Colon (tissue), 2 donors: ENCODE data around the gene SNX9.
A peak's percentile ranks its signal among the peaks of the same experiment; 100 is the strongest.

Source experiments
- FAIRE-seq: peaks from 2 replicates; lab custom pipeline; 2012; peaks lifted over from hg19 to GRCh38; lab: Jason Lieb, UNC
- donor health status: control.
- donor health status: control.

SNX9 gene

GRCh38 chr6:157981132-157981394, 158.0 kb downstream of the SNX9 start:
- FAIRE-seq, result no peak

- FAIRE-seq, result no peak
These were observed 158.5 kb downstream of the SNX9 start, which contains the start of gene SYNJ2 for GRCh38 chr6:157981395-157982101. SYNJ2 (plus strand) TSS chr6:157981863; CDS start chr6:157981962, 99 bp downstream.

- no peak for FAIRE-seq
These were observed 159.1 kb downstream of the SNX9 start for GRCh38 chr6:157982102-157982562.

GRCh38 chr6:157982563-157983405, 159.7 kb downstream of the SNX9 start:
- FAIRE-seq, result no peak

GRCh38 chr6:157983406-157984119, 160.5 kb downstream of the SNX9 start:
- no peak for FAIRE-seq

- FAIRE-seq, result no peak
These were observed 161.1 kb downstream of the SNX9 start for GRCh38 chr6:157984128-157984527.

- no peak for FAIRE-seq
These were observed 161.7 kb downstream of the SNX9 start for GRCh38 chr6:157984686-157985225.

- FAIRE-seq, result no peak
These were observed 162.5 kb downstream of the SNX9 start for GRCh38 chr6:157985378-157986155.

- no peak for FAIRE-seq
These were observed 165.0 kb downstream of the SNX9 start for GRCh38 chr6:157987788-157988699.

GRCh38 chr6:157988700-157989063, 165.6 kb downstream of the SNX9 start:
- FAIRE-seq, result no peak

GRCh38 chr6:157989541-157990289, 166.7 kb downstream of the SNX9 start:
- no peak for FAIRE-seq

GRCh38 chr6:157990321-157991066, 167.4 kb downstream of the SNX9 start:
- no peak for FAIRE-seq

- no peak for FAIRE-seq
These were observed 168.0 kb downstream of the SNX9 start for GRCh38 chr6:157991067-157991432.

GRCh38 chr6:157993076-157993475, 170.0 kb downstream of the SNX9 start:
- peak; percentile 68 for FAIRE-seq

GRCh38 chr6:157994125-157994795, 171.2 kb downstream of the SNX9 start:
- no peak for FAIRE-seq
